Colonic mucosa (tissue), 4 donors: ENCODE measurements around the gene DKKL1. TPM values are rescaled to one million over a fixed set of nuclear protein-coding genes. Genes with fewer than 3 reads are reported as not detected.
"Not testable (repeated sequence)": the region's sequence is repeated elsewhere in the genome, so short reads cannot be mapped to it uniquely, and the experiment has no call there.

Experiments used
- DNase-seq: peaks from one replicate; pipeline ENCODE4 v3.0.0-alpha.2; 2020
- H3K27ac ChIP-seq: fragments of 200-600 bp; one replicate; pipeline ENCODE4 v1.8.0; 2021
- H3K27me3 ChIP-seq: fragments of 200-600 bp; one replicate; pipeline ENCODE4 v1.8.0; 2021
- H3K36me3 ChIP-seq: fragments of 200-600 bp; one replicate; pipeline ENCODE4 v1.8.0; 2021
- H3K4me1 ChIP-seq: fragments of 200-600 bp; one replicate; pipeline ENCODE4 v1.8.0; 2021; ENCODE audit warnings: mild to moderate bottlenecking
- H3K4me3 ChIP-seq: fragments of 200-600 bp; one replicate; pipeline ENCODE4 v1.8.0; 2021
- H3K9ac ChIP-seq, 2 donors: one replicate each; pipeline ENCODE4 v1.7.0; 2013; ENCODE audit warnings: control low read depth in 2 of 2, low read depth in 2 of 2, low read length in 2 of 2
- H3K9me3 ChIP-seq: fragments of 200-600 bp; one replicate; pipeline ENCODE4 v1.8.0; 2021
- intact Hi-C: fragments of 100-400 bp; cut with DNase I; formaldehyde crosslinking; loops from one replicate; pipeline ENCODE4 v1.14.1; 2022
- total RNA-seq, 2 donors: library from RNA; stranded (reverse); fragmentation: NEBNext Ultra II Directional in 1 of 2; extraction: Animal tissue kit (Norgen Biotek cat#: 25700) in 1 of 2; gene quantifications; one replicate each; pipeline ENCODE4 v1.2.1, GENCODE V29; 2021
- TF ChIP-seq, protein P1 (sequence below): fragments of 200-600 bp; IDR thresholded peaks from one replicate; pipeline ENCODE4 v1.8.0; 2022; ENCODE audit warnings: antibody characterized with exemption, mild to moderate bottlenecking
- donor health status: healthy.
- donor health status: DM: no; HTN: no; CAD: no.
- donor health status: DM: no; HTN: no; CAD: no.

Gene DKKL1
- total RNA-seq, 2 donors from 2014 or later = not detected

DNA sequence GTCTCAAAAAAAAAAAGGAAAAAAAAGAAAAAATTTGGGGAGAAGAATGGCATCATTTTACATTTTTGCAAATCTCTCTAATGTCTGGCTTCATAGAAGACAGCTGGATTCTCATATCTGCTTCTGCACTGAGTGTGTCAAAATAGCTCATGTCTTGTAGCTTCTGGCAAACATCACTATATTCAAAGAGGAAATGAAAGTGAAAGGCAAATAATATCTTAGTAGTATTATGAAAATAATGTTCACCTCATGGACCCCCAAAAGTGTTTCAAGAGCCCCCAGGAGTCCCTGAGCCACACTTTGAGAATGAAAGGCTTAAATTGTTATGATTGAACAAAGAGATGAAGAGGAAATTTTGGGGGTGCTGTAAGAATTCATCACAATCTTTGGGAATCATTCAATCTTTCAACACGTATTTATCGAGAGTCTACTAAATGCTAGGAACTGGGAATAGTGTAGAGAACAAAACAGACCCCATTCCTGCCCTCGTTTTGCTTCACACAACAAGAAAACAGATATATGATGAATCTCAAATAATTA, 37.4 kb upstream of the DKKL1 start:
- Histone ChIP-seq H3K9ac (no peak overlapping the region), H3K9me3 (no peaks in the 10 kb centered on the region), H3K4me1 (no peaks in the 10 kb centered on the region), H3K27me3 (no peaks in the 10 kb centered on the region), H3K27ac (no peak overlapping the region), H3K36me3 (no peaks in the 10 kb centered on the region), H3K4me3 (no peak overlapping the region)
- DNase-seq = peak; percentile 7
- TF ChIP-seq, protein P1, sequence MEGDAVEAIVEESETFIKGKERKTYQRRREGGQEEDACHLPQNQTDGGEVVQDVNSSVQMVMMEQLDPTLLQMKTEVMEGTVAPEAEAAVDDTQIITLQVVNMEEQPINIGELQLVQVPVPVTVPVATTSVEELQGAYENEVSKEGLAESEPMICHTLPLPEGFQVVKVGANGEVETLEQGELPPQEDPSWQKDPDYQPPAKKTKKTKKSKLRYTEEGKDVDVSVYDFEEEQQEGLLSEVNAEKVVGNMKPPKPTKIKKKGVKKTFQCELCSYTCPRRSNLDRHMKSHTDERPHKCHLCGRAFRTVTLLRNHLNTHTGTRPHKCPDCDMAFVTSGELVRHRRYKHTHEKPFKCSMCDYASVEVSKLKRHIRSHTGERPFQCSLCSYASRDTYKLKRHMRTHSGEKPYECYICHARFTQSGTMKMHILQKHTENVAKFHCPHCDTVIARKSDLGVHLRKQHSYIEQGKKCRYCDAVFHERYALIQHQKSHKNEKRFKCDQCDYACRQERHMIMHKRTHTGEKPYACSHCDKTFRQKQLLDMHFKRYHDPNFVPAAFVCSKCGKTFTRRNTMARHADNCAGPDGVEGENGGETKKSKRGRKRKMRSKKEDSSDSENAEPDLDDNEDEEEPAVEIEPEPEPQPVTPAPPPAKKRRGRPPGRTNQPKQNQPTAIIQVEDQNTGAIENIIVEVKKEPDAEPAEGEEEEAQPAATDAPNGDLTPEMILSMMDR = no peak
- intact Hi-C loops = loop anchor here (10.0 kb wide), 1 partner anchor 101 kb away; no protein-coding TSS in a partner anchor

DNA sequence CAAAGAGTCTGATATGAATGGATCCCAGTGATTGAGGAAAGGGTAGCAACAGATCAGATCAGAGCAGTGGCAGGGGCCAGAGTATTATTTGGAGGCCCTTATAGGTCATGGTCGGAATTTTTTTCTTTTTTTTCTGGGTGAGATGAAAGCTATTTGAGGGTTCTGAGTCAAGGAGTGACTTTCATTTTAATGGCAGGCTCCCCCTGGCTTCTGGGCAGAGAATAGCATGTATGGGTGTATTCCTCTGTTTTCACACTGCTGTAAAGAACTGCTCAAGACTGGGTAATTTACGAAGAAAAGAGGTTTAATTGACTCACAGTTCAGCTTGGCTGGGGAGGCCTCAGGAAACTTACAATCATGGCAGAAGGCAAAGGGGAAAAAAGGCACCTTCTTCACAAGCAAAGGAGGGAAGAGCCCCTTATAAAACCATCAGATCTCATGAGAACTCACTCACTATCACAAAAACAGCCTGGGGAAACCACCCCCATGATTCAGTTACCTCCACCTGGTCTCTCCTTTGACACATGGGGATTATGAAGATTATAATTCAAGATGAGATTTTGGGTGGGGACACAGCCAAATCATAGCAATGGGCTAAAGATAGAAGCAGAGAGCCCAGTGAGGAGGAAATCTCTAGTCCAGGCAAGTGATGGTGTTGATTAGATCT, 35.7 kb upstream of the DKKL1 start:
- H3K9ac ChIP-seq = no peak overlapping the region
- no peaks in the 10 kb centered on the region for H3K36me3 ChIP-seq
- H3K27me3 ChIP-seq = no peaks in the 10 kb centered on the region
- no peak overlapping the region for H3K4me3 ChIP-seq
- no peak overlapping the region for H3K27ac ChIP-seq
- H3K4me1 ChIP-seq = no peaks in the 10 kb centered on the region
- TF ChIP-seq, protein P1 = peak; percentile 60
- no peaks in the 10 kb centered on the region for H3K9me3 ChIP-seq
- DNase-seq = peak; percentile 36
- intact Hi-C loops = loop anchor here (10.0 kb wide), 1 partner anchor 103 kb away; no protein-coding TSS in a partner anchor

DNA sequence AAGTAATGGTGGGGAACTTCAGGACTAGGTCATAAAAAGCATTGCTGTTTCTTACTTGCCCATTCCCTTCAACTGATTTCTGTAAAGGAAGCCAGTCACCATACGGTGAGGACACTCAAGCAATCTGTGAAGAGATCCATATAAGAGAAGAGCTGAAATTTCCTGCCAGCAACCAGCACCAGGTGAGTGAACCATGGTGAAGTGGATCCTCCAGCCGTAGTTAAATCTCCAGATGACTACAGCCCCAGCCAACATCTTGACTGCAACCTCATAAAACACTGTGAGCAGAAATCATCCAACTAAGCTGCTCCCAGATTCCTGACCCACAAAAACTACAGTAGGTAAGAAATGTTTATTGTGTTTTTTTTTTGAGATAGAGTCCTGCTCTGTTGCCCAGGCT, 34.9 kb upstream of the DKKL1 start:
- H3K4me1 ChIP-seq = no peaks in the 10 kb centered on the region
- no peak for DNase-seq
- H3K27me3 ChIP-seq = no peaks in the 10 kb centered on the region
- TF ChIP-seq, protein P1 = no peak
- intact Hi-C loops = loop anchor here (10.0 kb wide), 1 partner anchor 104 kb away; no protein-coding TSS in a partner anchor
- no peak overlapping the region for H3K27ac ChIP-seq
- no peaks in the 10 kb centered on the region for H3K9me3 ChIP-seq
- H3K36me3 ChIP-seq = no peaks in the 10 kb centered on the region
- H3K4me3 ChIP-seq = no peak overlapping the region
- H3K9ac ChIP-seq = no peak overlapping the region

DNA sequence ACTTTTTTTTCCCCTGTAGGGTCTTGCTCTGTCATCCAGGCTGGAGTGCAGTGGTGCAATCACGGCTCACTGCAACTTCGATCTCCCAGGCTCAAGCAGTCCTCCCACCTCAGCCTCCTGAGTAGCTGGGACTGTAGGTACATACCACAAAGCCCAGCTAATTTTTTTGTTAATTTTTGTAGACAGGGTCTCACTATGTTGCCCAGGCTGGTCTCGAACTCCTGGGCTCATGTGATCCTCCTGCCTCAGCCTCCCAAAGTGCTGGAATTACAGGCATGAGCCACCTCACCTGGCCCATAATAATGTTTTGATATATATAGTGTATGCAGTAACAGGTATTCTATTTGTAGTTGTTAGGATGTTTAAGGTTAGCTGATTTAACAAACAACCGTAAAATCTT, 32.5 kb upstream of the DKKL1 start:
- intact Hi-C loops, H3K27ac ChIP-seq, H3K36me3 ChIP-seq, H3K9me3 ChIP-seq, H3K4me3 ChIP-seq, H3K4me1 ChIP-seq, DNase-seq, H3K9ac ChIP-seq, H3K27me3 ChIP-seq: not testable (repeated sequence)

DNA sequence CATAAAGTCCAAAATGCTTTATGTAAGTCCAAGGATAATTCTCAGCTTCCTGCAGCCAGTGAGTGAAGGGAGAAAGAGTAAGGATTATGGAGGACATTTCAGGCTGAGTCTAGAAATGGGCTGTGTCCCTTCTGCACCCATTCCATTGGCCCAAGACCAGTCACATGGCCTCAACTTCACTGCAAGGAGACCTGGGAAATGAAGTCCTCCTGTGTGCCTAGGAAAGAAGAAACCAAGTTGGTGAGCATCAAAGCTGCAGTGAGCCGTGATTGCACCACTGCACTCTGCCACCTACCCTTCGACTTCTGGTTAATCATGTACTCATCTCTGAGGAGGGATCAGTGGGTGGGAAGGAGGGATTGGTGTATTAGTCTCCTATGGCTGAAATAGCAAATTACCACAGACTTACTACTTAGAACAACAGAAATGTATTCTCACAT, 32.0 kb upstream of the DKKL1 start:
- peak; percentile 60 for DNase-seq
- no peak overlapping the region for H3K9ac ChIP-seq
- intact Hi-C loops = no loop called here
- H3K4me1 ChIP-seq = no peaks in the 10 kb centered on the region
- H3K9me3 ChIP-seq = no peaks in the 10 kb centered on the region
- TF ChIP-seq, protein P1 = no peak
- H3K4me3 ChIP-seq = no peak overlapping the region
- H3K27me3 ChIP-seq = no peaks in the 10 kb centered on the region
- H3K27ac ChIP-seq = no peak overlapping the region
- H3K36me3 ChIP-seq = no peaks in the 10 kb centered on the region

DNA sequence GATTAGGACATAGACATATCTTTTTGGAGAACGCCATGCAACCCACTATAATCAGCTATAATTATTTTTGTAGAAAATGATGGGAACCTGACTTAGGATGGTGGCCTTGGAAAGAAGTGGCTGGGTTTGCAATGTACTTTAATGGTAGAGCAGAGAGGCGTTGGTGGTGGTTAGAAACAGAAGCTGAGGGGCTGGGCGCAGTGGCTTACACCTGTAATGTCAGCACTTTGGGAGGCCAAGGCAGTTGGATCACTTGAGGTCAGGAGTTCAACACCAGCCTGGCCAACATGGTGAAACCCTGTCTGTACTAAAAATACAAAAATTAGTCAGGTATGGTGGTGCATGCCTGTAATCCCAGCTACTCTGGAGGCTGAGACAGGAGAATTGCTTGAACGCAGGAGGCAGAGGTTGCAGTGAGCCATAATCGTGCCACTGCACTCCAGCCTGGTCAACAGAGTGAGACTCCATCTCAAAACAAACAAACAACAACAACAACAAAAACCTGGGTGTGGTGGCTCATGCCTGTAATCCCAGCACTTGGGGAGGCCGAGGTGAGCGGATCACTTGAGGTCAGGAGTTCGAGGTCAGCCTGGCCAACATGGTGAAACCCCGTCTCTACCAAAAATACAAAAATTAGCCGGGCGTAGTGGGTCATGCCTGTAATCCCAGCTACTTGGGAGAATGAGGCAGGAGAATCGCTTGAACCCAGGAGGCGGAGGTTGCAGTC, 30.8 kb upstream of the DKKL1 start:
- DNase-seq, H3K9ac ChIP-seq, H3K36me3 ChIP-seq, H3K27ac ChIP-seq, H3K27me3 ChIP-seq, H3K9me3 ChIP-seq, H3K4me3 ChIP-seq, intact Hi-C loops, H3K4me1 ChIP-seq: not testable (repeated sequence)
